ENCODE measurements around the gene AGAP1.

DNA sequence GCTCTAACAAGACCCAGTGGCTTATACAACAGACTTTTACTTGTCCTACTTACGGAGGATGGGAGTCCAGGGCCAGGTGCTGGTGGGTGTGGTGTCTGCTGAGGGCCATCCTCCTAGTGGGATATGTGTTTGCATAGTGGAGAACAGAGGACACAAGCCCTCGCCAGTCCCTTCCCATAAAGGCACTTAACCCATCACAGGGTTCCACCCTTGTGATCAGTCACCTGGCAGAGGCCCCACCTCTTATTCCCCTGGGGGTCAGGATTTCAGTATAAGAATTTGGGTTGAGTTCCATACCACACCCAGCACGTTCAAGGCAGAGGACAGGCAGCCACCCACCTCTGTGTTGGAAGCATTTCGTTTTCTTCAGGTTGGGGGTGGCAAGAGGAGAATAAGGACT, 259.0 kb downstream of the AGAP1 start:
- TF ChIP-seq EP300 (IDR thresholded peaks at IDR 0.05) (no peak), POLR2A (IDR thresholded peaks at IDR 0.05) (no peak), POLR2AphosphoS5 (IDR thresholded peaks at IDR 0.05) (no peak)
- TF ChIP-seq, protein P1, sequence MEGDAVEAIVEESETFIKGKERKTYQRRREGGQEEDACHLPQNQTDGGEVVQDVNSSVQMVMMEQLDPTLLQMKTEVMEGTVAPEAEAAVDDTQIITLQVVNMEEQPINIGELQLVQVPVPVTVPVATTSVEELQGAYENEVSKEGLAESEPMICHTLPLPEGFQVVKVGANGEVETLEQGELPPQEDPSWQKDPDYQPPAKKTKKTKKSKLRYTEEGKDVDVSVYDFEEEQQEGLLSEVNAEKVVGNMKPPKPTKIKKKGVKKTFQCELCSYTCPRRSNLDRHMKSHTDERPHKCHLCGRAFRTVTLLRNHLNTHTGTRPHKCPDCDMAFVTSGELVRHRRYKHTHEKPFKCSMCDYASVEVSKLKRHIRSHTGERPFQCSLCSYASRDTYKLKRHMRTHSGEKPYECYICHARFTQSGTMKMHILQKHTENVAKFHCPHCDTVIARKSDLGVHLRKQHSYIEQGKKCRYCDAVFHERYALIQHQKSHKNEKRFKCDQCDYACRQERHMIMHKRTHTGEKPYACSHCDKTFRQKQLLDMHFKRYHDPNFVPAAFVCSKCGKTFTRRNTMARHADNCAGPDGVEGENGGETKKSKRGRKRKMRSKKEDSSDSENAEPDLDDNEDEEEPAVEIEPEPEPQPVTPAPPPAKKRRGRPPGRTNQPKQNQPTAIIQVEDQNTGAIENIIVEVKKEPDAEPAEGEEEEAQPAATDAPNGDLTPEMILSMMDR (IDR thresholded peaks at IDR 0.05): no peak

Measured in sigmoid colon (tissue), 4 donors.